Hepatocyte (in vitro differentiated cells): ENCODE data around the gene ISCU.

ENCODE experiments used
- CTCF ChIP-seq: fragments of 200-600 bp; sonication (generic); IDR thresholded peaks from 2 replicates; pipeline ENCODE4 v1.5.1; 2016; ENCODE audit warnings: antibody characterized with exemption, mild to moderate bottlenecking; ENCODE audit not compliant: poor library complexity
- EZH2 ChIP-seq: fragments of 200-600 bp; sonication (generic); IDR thresholded peaks from 2 replicates; pipeline ENCODE4 v1.6.1; 2016; ENCODE audit warnings: antibody characterized with exemption, mild to moderate bottlenecking, borderline replicate concordance

- TF ChIP-seq CTCF (peak; percentile 91), EZH2 (no peak)
These were observed 874 bp downstream of the ISCU start for GRCh38 chr12:108563136-108563803.
